HG02938 (cell line): Measurements from ENCODE around the gene NEDD1.
A peak's percentile ranks its signal among the peaks of the same experiment; 100 is the strongest.

Experiments
- ATAC-seq: cut with Tn5 transposase; IDR thresholded peaks from one replicate; pipeline ENCODE4 v1.9.1; 2021; ENCODE audit warnings: mild to moderate bottlenecking, moderate library complexity; ENCODE audit not compliant: unreplicated experiment

NEDD1 gene, protein sequence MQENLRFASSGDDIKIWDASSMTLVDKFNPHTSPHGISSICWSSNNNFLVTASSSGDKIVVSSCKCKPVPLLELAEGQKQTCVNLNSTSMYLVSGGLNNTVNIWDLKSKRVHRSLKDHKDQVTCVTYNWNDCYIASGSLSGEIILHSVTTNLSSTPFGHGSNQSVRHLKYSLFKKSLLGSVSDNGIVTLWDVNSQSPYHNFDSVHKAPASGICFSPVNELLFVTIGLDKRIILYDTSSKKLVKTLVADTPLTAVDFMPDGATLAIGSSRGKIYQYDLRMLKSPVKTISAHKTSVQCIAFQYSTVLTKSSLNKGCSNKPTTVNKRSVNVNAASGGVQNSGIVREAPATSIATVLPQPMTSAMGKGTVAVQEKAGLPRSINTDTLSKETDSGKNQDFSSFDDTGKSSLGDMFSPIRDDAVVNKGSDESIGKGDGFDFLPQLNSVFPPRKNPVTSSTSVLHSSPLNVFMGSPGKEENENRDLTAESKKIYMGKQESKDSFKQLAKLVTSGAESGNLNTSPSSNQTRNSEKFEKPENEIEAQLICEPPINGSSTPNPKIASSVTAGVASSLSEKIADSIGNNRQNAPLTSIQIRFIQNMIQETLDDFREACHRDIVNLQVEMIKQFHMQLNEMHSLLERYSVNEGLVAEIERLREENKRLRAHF

GRCh38 chr12:96906849-96907670, at the start of gene NEDD1:
TSS of gene NEDD1 (plus strand) at chr12:96907257. CDS start at chr12:96909760, 2,503 bp downstream.
- ATAC-seq, result peak; percentile 85

DNA sequence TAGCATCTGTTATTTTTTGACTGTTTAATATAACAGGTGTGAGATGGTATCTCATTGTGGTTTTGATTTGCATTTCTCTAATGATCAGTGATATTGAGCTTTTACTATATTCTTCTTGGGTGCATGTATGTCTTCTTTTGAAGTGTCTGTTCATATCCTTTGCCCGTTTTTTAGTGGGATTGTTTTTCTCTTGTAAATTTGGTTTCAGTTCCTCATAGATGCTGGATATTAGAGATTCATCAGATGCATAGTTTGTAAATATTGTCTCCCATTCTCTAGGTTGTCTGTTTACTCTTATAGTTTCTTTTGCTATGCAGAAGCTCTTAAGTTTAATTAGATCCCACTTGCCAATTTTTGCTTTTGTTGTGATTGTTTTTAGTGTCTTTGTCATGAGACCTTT, 48.9 kb upstream of the NEDD1 start:
- ATAC-seq, result no peak

DNA sequence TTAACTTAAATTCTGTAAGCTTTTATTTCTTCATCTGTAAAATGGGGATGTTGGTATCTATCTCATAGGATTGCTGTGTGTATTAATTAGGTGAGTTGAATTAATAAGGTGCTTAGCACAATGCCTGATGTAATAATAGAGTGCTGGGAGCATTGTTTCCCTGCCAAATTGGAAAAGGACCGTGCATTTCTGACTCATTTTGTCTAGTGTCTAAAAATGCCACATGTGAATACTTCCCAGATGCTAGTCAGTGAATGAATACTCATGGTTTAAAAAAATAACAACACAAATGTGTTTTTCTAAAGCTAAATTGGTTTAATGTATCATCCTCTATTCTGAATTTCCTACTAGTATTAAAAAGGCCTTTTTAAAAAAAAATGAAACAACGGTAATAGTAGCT, 45.4 kb upstream of the NEDD1 start:
- no peak for ATAC-seq

DNA sequence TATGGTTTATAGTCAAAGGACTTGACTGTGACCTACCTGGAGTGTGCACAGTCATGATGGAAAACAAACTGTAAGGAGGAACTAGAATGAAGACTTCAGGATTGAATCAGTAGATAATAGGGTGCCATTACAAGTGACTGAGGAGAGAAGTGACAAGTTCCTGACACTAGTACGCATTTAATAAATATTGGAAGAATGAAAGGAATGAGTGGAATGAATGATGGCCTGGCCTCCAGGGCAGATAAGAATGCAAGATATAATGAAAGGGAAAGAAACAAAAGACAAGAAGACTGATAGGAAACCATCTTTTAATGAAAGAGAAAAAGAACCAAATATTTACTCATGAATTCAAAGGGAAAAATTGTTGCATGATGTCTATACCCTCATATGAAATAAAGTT, 44.7 kb upstream of the NEDD1 start:
- ATAC-seq, result no peak

GRCh38 chr12:96864335-96864734, 42.7 kb upstream of the NEDD1 start:
- ATAC-seq, result no peak

- no peak for ATAC-seq
Measured at GRCh38 chr12:96866801-96867590, 40.1 kb upstream of the NEDD1 start.

DNA sequence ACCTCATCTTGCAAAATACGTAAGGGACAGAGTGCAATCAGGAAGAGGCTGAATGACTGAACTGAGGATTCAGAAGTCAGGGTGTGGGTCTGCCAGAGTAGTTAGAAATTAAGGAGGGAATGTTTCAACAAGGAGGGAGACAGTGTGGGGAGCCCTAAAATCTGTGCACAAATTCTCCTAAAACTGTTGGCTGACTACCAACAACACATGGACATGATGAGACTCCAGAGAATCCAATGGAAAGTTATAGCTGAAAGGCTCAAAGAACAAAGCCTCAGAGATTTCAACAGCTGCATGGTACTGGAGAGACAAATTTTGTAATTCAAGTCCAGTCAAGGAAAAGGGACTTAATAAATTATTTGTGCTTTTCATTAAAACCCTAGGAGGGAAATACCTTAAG, 36.1 kb upstream of the NEDD1 start:
- no peak for ATAC-seq

DNA sequence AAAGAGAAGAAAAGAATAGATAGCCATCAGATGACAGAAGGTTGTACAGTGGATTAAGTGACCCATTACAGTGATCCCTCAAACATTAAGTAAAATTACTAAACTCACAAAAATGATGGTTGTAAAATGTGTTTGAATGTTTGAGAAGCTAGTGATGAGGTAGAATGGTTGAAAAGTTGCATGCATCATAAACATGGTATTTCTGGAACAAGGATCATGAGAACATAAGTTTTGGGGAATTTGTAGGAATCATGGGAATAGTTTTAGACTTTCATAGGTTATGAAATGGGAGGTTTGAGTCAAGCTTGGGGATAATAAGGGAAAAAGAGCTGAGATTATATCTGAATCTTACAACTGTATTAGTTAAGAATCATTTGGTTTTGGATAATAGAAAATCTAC, 34.1 kb upstream of the NEDD1 start:
- ATAC-seq, result no peak

- ATAC-seq, result no peak
Measured at GRCh38 chr12:96874211-96874610, 32.8 kb upstream of the NEDD1 start.

DNA sequence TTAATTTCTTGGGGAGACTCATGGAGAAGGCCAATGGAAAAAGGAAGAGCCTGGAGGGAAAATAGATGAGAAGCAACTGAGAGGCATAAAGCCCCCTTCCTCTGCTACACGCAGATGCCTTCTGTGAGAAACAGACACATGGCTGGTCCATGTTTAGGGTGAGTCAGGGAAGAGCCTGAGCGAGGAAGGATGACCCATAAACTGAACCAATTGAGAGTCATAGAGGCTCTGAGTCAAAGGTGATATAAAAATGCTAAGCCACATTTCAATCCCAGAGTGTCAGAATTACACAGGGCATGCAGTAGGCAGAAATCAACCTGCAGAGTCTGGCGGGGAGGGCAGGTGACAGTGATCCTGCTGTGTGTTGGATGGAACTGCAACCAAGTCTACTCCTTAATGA, 30.1 kb upstream of the NEDD1 start:
- no peak for ATAC-seq

DNA sequence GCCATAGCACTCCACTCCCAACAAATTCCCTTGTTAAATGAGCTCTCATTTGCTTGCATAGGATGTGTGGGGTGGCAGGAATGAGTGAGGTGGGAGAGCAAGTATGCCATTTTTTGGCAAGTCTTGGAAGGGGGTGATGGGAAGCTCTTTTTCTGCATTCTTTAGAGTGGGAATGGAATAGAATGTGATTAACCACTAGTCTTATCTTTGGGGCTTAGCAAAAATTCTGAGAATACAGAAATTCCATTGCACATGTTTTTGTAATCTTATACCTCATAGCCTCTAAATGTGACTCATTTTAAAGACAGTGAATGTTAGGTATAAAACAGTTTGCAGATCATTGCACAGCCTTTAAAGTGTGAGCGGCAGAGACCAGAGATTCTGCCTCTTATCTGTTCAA, 28.4 kb upstream of the NEDD1 start:
- ATAC-seq, result no peak

DNA sequence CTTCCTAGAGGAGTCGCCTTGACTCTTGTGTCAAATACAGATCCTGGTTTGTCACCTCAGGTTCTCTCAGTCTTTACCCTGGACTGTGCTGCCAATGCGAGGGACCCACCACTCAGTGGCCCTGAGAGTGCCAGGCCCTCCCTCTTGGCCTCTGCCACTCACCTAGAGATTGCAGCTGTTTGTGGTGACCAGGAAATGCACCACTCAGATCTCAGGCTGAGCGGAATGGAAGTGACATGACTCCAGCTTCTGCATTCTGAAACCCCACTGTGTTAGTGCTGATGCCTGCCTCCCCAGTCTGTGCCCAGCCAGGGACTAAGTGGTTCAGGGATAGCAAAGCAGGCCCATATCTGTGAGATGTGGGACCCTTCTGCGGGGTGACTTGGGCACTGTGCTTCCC, 27.8 kb upstream of the NEDD1 start:
- ATAC-seq, result no peak

DNA sequence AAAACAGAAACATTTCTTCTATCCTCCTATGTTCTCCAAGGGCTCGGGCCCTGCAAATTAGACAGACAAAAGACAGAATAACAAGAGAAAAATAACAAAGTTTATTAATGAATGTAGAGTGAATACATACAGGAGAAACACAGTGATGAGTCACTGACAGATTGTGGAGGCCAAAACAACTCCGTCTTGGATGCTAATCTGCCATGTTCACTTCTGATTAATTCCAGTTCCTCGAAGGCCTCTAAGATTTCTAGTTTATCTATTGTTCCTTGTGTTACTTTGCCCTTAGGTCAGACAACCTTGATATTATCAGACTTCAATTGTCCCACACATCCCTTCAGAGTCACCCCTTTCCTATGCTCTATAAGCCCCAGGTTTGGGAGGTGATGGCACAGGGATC, 26.8 kb upstream of the NEDD1 start:
- ATAC-seq, result no peak

DNA sequence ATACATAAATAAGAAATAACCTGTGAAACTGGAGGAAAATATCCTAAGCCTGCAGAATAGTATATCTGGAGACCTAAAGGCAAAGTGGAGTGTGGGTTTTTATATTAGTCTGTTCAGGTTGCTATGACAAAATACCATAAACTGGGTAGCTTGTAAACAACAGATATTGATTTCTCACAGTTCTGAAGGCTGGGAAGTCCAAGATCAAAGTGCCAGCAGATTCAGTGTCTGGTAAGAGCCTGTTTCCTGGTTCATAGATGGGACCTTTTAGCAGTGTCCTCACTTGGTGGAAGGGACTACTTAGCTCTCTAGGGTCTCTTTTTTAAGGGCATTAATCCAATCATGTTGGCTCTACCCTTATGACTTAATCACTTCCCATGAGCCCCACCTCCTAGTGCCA, 25.4 kb upstream of the NEDD1 start:
- ATAC-seq, result no peak

- no peak for ATAC-seq
Measured at GRCh38 chr12:96882862-96883261, 24.2 kb upstream of the NEDD1 start.

DNA sequence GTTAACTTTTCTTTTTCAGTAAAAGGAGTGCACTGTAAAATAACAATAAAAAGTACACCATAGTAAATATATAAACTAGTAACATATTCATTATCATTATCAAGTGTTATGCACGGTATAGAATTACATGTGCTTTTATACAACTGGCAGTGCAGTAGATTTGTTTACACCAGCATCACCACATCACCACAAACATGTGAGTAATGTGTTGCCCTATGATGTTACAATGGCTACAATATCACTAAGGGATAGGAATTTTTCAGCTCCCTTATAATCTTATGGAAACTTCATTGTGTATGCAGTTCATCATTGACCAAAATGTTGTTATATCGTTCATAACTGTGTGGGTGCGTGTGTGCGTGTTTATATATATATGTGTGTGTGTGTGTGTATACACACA, 23.5 kb upstream of the NEDD1 start:
- ATAC-seq, result no peak

- no peak for ATAC-seq
Measured at GRCh38 chr12:96886998-96887677, 19.9 kb upstream of the NEDD1 start.

DNA sequence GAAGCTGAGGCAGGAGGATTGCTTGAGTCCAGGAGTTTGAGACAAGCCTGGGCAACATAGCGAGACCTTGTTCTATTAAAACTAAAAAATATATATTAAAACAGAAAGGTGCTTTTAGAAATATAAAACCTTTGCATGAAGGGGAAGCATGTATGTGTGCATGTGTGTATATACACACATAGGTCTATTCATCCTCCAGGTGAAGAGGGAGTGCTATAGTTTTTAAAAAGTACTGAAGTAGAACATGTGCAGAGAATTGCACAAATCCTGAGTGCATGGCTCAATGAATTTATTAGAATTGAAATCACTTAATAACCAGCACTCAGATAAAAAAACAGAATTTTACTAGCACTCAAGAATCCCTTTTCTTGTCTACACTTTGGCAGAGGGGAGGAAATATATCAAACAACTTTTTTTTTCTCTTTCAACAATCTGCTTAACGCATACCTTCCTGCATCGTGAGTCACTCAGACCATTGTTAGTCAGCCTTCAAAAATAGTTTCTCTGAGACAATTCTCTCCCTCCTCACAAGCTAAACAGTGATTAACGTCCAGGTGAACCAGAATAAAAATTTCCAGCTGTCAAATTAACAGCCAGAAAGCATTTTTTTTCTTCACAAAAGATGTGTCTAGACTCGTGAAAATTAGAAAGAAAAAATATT, 17.7 kb upstream of the NEDD1 start:
- ATAC-seq, result no peak

DNA sequence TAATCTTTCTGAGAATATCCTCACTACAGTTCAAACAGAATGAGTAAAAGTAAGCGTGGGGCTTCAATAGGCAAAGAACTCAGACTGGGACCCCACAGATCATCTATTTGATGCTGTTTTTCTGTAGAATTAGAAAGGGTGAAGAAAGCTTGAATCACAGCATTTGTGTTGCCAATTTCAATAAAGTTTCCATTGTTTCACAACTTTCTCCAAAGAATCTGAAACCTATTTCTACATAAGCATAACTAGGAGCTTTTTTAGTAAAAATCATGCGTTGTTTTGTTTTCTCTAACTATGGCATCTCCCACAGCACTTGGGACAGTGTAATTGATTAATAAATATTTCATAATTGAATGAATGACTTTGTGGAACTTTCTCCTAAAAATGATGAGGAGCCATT, 16.7 kb upstream of the NEDD1 start:
- ATAC-seq, result no peak

DNA sequence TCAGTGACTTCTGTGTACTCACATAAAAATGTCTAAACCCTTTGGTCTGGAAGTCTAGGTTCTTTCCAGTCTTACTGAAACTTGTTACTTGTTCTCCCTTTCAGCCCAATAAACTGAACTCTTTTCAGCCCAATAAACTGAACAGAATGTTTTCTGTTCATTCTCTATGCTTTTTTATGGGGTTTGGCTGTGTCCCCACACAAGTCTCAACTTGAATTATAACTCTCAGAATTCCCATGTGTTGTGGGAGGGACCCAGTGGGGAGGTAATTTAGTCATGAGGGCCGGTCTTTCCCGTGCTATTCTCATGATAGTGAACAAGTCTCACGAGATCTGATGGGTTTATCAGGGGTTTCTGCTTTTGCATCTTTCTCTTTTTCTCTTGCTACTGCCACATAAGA, 15.0 kb upstream of the NEDD1 start:
- ATAC-seq, result no peak
